GM19035 (cell line): ENCODE results near the gene ZYX.

Experiments used
- ATAC-seq: cut with Tn5 transposase; IDR thresholded peaks from one replicate; pipeline ENCODE4 v1.9.1; 2021; ENCODE audit not compliant: unreplicated experiment

Gene ZYX

DNA sequence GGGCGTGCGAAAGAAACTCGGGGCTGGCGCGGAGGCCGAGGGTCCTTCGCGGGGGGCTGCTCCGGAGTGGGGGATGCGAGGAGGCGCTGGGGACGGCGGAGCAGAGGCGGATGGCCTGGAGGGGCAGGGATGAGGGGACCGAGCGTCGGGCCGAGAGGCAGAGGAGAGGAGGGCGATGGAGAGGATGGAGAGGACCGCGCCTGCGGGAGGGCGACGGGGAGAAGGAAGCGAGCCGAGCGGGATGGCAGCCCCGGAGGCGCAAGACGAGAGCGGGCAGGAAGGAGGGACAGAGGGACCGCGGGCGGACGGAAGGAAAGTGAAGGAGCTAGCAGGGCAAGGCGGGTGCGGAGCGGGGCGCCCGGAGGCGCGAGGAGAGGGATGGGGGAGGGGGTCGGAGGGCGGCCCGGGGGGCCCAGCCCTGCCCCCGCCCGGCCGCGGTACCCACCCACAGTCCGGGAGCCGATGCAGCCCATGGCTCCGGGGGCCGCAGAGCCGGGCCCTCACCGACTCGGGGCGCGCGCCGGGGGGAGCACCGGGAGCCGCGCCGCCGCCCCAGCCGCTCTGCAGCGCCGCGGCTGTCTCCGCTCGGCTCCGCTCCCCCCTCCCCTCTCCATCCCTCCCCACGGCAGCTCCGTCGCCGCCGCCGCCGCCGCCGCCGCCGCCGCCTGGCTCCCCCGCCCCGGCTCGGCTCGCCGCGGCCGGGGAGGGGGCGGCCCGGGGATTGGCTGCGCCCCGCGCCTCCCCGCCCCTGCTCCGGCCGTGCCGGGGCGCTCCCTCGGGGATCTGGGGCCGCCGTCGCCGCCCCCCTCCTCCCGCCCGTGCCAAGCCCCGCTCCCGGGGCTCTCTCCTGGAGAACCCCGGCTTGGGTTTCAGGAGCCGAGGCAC lies 18.8 kb upstream of the ZYX start, which contains the start of gene FAM131B:
Gene FAM131B (minus strand): TSS at position 583 of the 885 bp plus-strand sequence. CDS start 110 bp downstream, at position 473.
- peak; percentile 58 for ATAC-seq

DNA sequence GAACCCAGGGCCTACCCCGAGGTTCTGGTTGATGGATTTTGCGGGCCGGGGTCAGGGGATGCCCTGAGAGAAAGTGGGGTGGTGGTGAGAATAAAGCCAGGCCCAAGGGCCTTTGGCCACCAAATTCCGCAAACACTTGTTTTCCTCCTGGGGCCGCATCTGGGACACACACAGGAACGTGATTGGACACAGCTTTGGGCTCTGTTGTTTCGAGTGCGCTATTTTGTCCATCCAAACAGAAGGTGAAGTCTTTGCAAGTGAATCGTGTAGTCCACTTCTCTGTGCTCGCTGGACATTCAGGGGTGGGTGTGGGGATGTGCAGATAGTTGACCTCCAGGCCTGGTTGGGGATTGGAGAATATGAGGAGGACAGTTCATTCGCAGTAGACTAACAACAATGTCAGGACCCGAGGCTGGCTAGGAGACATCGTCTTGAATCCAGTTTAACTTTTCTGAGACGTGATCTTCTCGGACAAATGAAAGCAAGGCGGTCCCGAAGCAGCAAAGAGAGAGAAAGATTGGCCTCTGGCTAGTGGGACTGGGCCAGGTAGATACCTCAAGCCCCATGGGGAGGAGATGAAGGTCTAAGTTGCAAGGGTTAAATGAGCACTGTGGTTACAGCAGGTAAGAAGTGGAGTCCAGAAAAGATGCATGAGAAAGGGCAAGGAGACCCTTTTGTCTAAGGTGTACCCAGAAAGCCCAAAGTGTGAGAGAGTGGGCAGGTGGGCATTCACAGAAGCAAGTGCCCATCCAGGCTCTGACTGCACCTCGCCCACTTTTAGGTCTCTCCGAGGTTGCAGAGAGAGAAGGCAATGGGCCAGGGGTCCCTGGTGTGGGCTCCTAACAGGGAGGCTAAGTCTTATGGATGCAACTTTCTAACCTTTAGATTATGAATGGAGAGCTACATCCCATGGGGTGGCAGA lies 17.9 kb upstream of the ZYX start:
- ATAC-seq: no peak

DNA sequence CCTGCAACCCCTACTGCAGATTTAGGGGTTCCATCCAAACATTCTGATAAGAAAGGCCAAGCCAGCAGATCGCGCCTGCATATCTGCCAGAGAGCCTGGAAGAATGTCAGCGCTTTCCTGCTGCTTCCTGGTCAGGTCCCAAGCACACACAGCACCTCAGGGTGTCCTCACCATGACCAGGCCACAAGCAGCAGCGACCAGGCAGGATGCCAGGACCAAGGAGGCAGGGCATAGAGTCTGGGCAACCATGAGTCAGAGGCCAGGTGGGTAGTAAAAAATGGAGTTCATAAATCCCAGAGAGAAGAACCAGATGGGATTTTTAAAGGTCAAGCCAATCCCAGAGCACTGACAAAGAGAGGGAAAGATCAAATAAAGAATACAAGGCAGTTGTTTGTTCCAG lies 13.2 kb upstream of the ZYX start:
- ATAC-seq: no peak

DNA sequence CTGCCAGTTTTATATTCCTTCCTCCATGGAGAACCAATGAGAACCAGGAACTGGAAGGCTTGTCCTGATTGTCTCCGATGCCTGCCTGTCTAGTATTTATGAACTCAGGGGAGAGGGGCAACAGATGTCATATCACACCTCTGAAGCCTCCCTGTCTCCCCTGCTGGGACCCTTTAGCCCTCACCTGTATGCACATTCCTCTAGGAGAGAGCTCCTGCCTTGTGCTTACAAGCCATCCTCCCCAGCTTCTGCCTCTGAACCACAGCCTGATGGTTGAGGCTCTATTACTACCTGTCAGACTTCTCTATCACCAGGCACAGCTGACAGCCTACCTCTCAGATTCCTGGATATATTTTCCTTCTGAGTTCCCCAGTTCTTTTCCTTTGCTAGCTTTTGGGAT lies 12.8 kb upstream of the ZYX start:
- no peak for ATAC-seq

DNA sequence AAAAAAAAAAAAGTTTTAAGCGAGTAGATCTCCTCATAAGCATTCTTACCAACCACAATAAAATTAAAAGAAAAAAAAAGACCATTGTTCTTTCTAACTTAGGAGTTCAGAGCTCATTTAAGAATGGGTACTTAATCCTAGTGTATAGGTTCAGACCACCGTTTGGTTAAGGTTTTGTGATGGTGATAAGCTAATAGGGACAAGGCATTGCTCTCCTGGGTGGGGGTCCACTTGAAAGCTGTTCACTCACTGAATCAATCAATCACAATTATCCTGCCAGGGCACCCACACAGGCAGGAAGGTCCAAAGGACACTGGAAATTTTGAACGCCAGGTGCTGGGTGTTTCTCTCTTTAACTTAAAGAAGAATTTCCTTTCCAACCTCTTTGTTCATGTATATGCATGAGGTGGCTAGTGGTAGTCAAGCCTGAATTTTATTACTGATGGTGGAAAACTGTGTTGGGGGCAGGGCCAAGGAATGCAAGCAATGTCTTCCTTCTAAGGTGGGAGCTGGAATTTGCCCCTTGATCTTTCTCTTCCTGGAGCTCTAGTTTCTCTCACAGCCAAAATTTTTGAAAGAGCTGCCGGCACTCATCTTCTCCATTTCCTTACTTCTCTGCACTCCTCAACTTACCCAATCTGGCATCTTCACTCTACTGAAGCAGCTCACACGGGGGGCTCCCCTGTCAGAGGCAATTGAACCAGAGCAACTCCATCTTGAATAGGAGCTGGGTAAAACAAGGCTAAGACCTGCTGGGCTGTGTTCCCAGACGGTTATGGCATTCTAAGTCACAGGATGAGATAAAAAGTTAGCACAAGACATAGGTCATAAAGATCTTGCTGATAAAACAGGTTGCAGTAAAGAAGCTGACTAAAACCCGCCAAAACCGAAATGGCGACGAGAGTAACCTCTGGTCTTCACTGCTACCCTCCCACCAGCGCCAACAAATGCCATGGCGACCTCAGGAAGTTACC lies 11.2 kb upstream of the ZYX start:
- no peak for ATAC-seq

DNA sequence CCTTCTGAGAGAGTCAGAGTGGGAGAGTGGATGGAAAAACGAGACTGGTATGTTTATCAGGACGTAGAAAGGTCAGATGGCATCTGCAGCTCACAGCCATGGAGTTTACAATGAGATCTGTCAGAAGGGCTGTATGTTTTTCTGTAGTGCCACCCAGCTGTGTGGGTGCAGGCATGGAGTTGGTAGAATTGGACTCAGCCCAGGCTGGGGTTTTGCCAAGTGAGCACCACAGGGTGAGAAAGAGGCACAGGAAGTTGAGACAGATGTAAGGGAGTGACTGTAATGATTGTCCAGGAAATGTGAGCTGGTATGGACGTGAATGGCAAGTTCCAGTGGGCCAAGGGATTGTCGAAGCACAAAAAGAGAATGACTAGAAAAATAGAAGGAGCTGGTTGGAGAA lies 9.1 kb upstream of the ZYX start:
- ATAC-seq: no peak

DNA sequence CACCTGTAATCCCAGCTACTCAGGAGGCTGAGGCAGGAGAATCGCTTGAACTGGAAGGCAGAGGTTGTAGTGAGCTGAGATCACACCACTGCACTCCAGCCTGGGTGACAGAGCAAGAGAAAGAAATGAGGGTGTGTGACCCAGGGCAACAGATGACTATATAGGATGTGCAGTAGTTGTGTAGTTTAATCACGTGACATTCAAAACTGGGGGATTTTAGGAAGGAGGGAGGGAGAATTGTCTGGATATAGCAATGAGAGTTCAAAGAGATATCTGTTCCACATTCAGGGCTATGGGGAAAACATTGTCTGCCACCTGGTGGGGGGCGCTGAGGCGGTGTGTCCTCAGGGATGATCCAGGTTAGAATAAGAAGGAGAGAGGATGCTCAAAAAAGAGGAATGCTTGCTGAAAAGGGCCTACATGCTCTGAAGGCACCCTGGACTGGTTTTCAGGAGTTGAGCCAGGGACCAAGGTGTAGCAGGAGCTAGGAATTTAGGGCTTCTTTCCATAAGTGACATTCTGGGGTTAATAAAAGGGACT lies 7.8 kb upstream of the ZYX start:
- ATAC-seq: no peak

DNA sequence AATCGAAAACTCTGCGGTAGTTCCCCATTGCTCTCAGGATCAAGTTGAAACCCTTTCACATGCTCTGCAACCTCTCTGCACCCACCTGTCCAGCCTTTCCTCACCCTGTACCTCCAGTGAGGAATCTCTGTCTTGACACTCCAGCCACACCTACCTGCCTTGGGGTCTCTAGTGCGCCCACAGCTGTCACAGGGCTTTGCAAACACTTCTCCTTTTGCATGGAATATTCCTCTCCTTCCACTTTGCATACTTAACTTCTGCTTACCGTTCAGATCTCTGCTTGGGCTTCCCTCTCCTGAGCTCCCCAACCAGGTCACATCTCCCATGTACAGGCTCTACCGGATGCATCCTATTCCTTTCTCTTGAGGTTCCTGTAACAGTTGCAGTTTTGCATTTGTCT lies 6.6 kb upstream of the ZYX start:
- ATAC-seq: no peak

DNA sequence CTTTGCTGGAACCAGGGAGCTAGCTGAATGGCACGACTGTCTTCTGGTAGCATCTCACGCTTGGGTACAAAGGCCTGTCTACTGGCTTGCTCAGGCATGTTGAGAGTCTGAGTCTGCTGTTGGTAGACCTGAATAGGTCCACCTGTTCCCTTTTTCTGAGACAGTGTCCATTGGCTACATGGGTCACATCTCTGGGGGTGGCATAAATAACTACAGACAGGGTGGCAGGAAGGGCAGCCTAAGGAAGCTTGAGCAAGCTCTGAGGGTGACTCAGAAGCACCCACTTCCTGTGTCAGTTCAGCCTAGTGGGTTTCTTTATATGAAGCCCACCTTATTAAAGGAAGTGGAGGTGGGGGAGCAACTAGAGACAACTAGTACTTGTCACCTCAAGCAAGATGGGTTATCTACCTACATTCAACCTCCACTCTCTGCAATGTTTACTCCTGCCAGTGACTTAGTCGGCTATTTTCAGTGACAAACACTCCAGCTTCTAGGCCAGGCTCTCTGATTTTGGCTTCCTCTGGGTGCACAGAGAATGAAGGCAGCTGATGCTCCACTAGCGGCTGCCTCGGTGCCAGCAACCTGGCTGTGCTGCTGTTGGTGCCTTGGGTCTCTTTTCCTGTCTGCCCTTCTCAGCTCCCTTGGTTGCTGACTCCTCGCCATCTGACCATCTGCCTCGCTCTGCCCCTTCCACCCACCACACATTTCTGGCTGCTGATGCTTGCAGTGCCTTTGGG lies 5.7 kb upstream of the ZYX start:
- no peak for ATAC-seq

DNA sequence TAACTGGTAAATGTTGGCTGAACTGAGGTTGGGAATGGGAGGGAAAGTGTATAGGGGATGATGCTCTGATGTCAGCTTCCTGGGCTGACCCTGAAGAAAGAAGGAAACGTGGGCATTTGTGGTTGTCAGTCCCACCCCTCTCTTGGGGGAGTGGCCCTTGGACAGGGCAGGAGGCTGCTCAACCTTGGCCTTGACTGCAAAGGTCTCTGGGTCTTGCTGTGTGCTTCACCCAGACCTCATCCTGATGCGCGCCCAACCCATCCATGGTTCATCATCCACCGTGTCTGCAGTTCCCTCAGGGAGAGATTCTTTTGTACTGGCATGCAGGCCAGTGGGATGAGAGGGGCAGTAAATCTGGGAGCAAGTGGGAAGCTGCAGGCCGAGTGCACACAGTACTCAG lies 4.7 kb upstream of the ZYX start:
- ATAC-seq: no peak

DNA sequence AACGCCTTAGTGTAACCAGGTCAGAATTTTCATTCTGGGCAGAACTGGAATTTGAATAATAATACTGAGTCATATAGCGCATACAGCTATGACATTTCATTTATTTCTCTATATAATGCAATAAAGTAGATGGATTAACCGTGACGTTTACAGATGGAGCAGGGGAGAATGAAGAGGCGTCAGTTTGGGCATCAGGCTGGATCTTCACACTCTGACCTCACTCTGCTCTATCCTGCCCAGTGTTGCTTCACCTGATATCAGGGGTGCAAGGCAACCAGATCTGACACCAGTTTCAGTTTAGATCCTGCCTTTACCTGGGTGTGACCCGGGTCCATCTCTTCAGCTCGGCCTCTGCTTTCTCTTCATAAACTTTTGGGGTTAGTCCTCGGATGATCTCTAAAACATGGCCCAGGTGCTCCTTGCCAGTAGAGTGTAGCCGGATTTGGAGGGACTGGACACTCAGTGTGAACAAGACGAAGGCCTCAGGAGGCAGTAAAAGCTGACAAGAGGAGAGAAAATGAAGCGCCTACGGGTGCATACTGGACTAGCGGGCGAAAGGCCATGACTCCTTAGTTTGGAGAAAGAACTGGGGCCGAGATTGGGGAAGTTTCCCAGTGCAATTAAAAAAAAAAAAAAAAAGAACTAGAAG lies 1.4 kb upstream of the ZYX start:
- peak; percentile 2 for ATAC-seq

DNA sequence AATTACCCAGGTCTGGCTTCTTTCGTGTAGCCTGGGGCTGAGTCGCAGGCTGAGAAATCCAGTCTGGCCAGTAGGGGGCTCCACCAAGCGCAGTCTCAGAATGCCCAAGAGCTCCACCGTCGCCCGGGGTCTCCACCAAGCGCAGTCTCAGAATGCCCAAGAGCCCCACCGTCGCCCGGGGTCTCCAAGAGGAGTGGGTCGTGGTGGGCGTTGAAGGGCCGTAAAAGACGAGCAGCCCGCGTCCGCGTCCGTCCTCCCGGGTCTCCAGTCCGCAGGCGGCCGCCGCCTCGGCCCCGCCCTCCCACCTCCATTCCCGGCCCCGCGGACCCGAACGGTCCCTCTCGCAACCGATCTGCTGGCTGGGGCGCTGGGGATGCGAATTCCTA lies 892 bp upstream of the ZYX start:
- peak; percentile 57 for ATAC-seq

DNA sequence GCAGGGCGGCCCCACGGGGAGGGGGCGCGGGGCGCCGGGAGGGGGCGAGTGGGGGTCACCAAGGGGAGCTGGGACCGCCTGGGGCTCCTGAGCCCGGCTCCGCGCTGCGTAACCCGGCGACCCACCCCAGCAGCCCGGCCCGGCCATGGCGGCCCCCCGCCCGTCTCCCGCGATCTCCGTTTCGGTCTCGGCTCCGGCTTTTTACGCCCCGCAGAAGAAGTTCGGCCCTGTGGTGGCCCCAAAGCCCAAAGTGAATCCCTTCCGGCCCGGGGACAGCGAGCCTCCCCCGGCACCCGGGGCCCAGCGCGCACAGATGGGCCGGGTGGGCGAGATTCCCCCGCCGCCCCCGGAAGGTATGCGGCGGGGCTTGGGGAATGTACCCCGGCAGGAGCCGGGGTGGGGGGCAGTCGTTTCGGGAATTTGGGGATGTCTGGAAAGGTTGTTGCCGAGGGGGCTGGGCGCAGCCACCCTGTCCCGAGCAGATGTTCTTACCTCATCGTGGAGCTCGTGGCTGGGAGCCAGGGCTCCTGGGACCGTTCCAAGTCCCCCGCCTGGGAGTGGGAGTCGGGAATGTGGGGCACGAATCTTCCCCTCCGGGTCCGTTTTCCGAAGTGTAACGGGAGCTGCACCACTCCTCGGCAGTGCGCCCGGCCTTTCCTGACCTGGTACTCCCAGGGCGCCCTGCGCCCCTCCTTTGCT lies 431 bp downstream of the ZYX start:
- ATAC-seq: peak; percentile 18

DNA sequence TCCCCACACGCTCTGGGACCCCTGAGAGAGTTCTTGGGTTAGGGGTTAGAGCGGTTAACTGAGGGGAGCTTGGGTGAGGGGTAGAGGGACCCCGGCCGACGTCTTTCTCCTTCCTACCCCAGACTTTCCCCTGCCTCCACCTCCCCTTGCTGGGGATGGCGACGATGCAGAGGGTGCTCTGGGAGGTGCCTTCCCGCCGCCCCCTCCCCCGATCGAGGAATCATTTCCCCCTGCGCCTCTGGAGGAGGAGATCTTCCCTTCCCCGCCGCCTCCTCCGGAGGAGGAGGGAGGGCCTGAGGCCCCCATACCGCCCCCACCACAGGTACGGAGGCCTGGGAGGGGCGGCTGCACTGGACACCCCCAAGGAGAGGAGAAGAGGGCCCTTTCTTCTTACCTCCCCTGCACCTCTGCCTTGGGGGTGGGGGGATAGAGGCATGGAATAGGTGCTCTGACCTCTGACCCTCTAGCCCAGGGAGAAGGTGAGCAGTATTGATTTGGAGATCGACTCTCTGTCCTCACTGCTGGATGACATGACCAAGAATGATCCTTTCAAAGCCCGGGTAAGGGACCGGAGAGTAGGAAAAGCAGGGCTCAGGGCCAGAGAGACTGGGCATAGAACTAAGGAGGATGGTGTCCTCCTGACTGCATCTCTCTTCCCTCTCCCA lies 1.1 kb downstream of the ZYX start:
- ATAC-seq: no peak

DNA sequence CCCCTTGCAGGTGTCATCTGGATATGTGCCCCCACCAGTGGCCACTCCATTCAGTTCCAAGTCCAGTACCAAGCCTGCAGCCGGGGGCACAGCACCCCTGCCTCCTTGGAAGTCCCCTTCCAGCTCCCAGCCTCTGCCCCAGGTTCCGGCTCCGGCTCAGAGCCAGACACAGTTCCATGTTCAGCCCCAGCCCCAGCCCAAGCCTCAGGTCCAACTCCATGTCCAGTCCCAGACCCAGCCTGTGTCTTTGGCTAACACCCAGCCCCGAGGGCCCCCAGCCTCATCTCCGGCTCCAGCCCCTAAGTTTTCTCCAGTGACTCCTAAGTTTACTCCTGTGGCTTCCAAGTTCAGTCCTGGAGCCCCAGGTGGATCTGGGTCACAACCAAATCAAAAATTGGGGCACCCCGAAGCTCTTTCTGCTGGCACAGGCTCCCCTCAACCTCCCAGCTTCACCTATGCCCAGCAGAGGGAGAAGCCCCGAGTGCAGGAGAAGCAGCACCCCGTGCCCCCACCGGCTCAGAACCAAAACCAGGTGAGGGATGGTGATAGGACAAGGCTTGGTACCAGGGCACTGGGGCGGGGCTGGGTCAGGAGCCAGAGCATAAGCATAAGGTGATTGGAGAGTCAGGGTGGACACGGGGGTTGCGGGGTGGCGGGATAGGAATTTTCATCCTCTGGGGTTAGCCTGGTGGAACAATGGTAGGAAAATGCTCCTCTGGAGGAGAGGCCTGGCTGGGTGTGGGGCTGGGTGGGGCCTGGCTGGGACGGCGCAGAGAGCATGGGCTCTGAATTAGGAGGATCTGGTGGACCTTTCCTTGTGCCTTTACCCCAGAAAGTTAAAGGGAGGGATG lies 1.9 kb downstream of the ZYX start:
- no peak for ATAC-seq

DNA sequence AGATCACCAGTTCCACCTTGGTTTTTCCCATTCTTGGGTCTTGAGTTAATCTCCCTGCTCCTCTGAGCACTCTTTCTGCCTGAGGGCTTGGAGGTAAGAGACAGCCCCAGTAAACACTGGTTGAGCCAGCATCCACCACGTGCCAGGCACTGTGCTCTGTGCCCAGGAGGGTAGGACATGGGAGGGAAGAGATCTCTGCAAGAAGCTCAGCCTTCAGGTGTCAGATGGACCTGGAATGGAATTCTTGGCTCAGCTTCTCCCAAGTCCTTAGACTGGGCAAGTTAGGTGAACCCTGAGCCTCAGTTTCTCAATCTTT lies 2.5 kb downstream of the ZYX start:
- no peak for ATAC-seq

DNA sequence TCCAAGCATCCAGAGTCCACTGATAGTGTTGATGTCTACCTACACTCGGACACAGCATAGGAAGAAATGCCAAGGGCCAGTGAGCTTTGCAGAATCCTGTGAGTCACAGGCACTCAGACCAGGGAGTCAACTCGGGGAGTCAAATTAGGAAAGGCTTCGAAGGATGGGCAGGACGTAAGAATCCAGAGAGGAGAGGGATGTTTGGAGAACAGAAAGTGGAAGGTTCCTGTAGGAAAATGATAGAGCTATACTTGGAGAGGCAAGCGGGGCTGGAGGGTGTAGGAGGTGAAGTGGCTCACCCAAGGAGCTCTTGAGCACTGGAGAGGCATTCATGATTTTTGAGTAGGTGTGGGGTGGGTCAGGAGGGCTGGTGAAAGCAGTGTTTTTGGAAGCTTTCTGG lies 3.0 kb downstream of the ZYX start:
- ATAC-seq: no peak
